Midbrain (tissue), 1 donor: ENCODE results near the gene GAPDH.
"Not testable (repeated sequence)": the region's sequence is repeated elsewhere in the genome, so short reads cannot be mapped to it uniquely, and the experiment has no call there.

ENCODE experiments used
- DNase-seq: peaks from one replicate; lab custom pipeline; 2025; lab: John Stamatoyannopoulos, UW

GAPDH gene

GRCh38 chr12:6563448-6564050, 29.2 kb downstream of the GAPDH start:
- DNase-seq, result no peak

- no peak for DNase-seq
Measured at GRCh38 chr12:6567112-6567670, 32.9 kb downstream of the GAPDH start.

- no peak for DNase-seq
Measured at GRCh38 chr12:6569312-6569711, 35.0 kb downstream of the GAPDH start.

- DNase-seq, result no peak
Measured at GRCh38 chr12:6569786-6570185, 35.5 kb downstream of the GAPDH start.

GRCh38 chr12:6570264-6570887, 36.1 kb downstream of the GAPDH start:
- no peak for DNase-seq

- no peak for DNase-seq
Measured at GRCh38 chr12:6573001-6573400, 38.7 kb downstream of the GAPDH start.

- DNase-seq, result no peak
Measured at GRCh38 chr12:6574576-6575295, 40.4 kb downstream of the GAPDH start.

- no peak for DNase-seq
Measured at GRCh38 chr12:6575648-6576047, 41.3 kb downstream of the GAPDH start.

- DNase-seq, result no peak
Measured at GRCh38 chr12:6582196-6582595, 47.9 kb downstream of the GAPDH start.

- no peak for DNase-seq
Measured at GRCh38 chr12:6582959-6583358, 48.6 kb downstream of the GAPDH start.

GRCh38 chr12:6584293-6584692, 50.0 kb downstream of the GAPDH start:
- DNase-seq, result no peak

- not testable (repeated sequence) for DNase-seq
Measured at GRCh38 chr12:6586569-6586968, 52.3 kb downstream of the GAPDH start.
